Measurements from ENCODE around the gene PCBP3.

PCBP3 gene

GRCh38 chr21:45735259-45736000 lies 91.9 kb downstream of the PCBP3 start:
- DNase-seq = no peak

- DNase-seq = no peak
These were observed 92.6 kb downstream of the PCBP3 start for GRCh38 chr21:45736042-45736689.

GRCh38 chr21:45736690-45737484 lies 93.4 kb downstream of the PCBP3 start:
- DNase-seq = no peak

- no peak for DNase-seq
These were observed 94.1 kb downstream of the PCBP3 start for GRCh38 chr21:45737485-45738166.

- no peak for DNase-seq
These were observed 95.9 kb downstream of the PCBP3 start for GRCh38 chr21:45739218-45740087.

- DNase-seq = no peak
These were observed 96.5 kb downstream of the PCBP3 start for GRCh38 chr21:45740088-45740440.

GRCh38 chr21:45740491-45741357 lies 97.2 kb downstream of the PCBP3 start:
- DNase-seq = no peak

GRCh38 chr21:45741691-45742090 lies 98.2 kb downstream of the PCBP3 start:
- no peak for DNase-seq

- no peak for DNase-seq
These were observed 98.7 kb downstream of the PCBP3 start for GRCh38 chr21:45742247-45742646.

- no peak for DNase-seq
These were observed 101.7 kb downstream of the PCBP3 start for GRCh38 chr21:45745256-45745655.

- DNase-seq = no peak
These were observed 103.8 kb downstream of the PCBP3 start for GRCh38 chr21:45747233-45747766.

GRCh38 chr21:45747802-45748445 lies 104.4 kb downstream of the PCBP3 start:
- DNase-seq = no peak

GRCh38 chr21:45748593-45748992 lies 105.1 kb downstream of the PCBP3 start:
- no peak for DNase-seq

- DNase-seq = no peak
These were observed 106.4 kb downstream of the PCBP3 start for GRCh38 chr21:45749974-45750373.

GRCh38 chr21:45750936-45751335 lies 107.4 kb downstream of the PCBP3 start:
- DNase-seq = no peak

- DNase-seq = no peak
These were observed 109.9 kb downstream of the PCBP3 start for GRCh38 chr21:45753445-45753844.

GRCh38 chr21:45756029-45756428 lies 112.5 kb downstream of the PCBP3 start:
- no peak for DNase-seq

- no peak for DNase-seq
These were observed 113.1 kb downstream of the PCBP3 start for GRCh38 chr21:45756669-45757068.

- DNase-seq = no peak
These were observed 118.2 kb downstream of the PCBP3 start for GRCh38 chr21:45761704-45762103.

- DNase-seq = no peak
These were observed 119.5 kb downstream of the PCBP3 start for GRCh38 chr21:45763074-45763473.
